Activated naive CD8-positive, alpha-beta T cell treated with anti-CD3 and anti-CD28 coated beads, Interleukin-2, amount 10 ng/mL, durations not matched to agents 7 days and 5 days (primary cell): ENCODE results near the gene PPDPF. TPM values are rescaled to one million over a fixed set of nuclear protein-coding genes. Genes with fewer than 3 reads are reported as not detected.
"Not testable (repeated sequence)": the region's sequence is repeated elsewhere in the genome, so short reads cannot be mapped to it uniquely, and the experiment has no call there.

Experiments
- ATAC-seq: fragments of 150-1000 bp; cut with Tn5 transposase; one replicate; pipeline ENCODE4 v1.10.0; 2021; ENCODE audit warnings: low read depth, moderate library complexity
- POLR2A ChIA-PET: fragments of 350-600 bp; sonication (Branson Sonifier 250); formaldehyde crosslinking; loops from one replicate; lab custom pipeline; 2021; ENCODE audit warnings: antibody characterized with exemption; lab: Charles Lee
- DNase-seq: peaks from one replicate; pipeline ENCODE4 v3.0.0; 2021
- H3K27ac Mint-ChIP-seq: one replicate; pipeline ENCODE4 v1.8.0; 2022; ENCODE audit warnings: mild to moderate bottlenecking, mixed read lengths
- H3K27me3 Mint-ChIP-seq: one replicate; pipeline ENCODE4 v1.8.0; 2022; ENCODE audit warnings: mild to moderate bottlenecking, moderate library complexity, mixed read lengths
- H3K36me3 Mint-ChIP-seq: one replicate; pipeline ENCODE4 v1.8.0; 2021; ENCODE audit warnings: mild to moderate bottlenecking, mixed read lengths
- H3K4me1 Mint-ChIP-seq: one replicate; pipeline ENCODE4 v1.8.0; 2021; ENCODE audit warnings: mixed read lengths
- H3K4me3 Mint-ChIP-seq: one replicate; pipeline ENCODE4 v1.8.0; 2022; ENCODE audit warnings: mild to moderate bottlenecking, moderate library complexity, mixed read lengths
- H3K9me3 Mint-ChIP-seq: one replicate; pipeline ENCODE4 v1.8.0; 2021; ENCODE audit warnings: mixed read lengths
- total RNA-seq, 2 experiments: library from RNA; stranded (reverse); gene quantifications; one replicate each; pipeline ENCODE4 v1.2.3, GENCODE V29; 2021

Gene PPDPF
- total RNA-seq, 2 experiments from 2014 or later: 242 to 248 TPM

GRCh38 chr20:63513207-63513606, 7.4 kb upstream of the PPDPF start:
- ATAC-seq (no peak), DNase-seq (no peak)
- peaks cover 2% of the 10 kb centered on the region for H3K36me3 Mint-ChIP-seq
- H3K27ac Mint-ChIP-seq: no peak overlapping the region
- peaks cover 55% of the 10 kb centered on the region for H3K27me3 Mint-ChIP-seq
- H3K4me3 Mint-ChIP-seq: no peak overlapping the region
- peaks cover 3% of the 10 kb centered on the region for H3K4me1 Mint-ChIP-seq
- POLR2A ChIA-PET: no interaction called here
- peaks cover 7% of the 10 kb centered on the region for H3K9me3 Mint-ChIP-seq

- ATAC-seq, DNase-seq, H3K4me1 Mint-ChIP-seq, H3K27ac Mint-ChIP-seq, H3K9me3 Mint-ChIP-seq, H3K4me3 Mint-ChIP-seq, POLR2A ChIA-PET, H3K36me3 Mint-ChIP-seq: not testable (repeated sequence)
- H3K27me3 Mint-ChIP-seq: peaks cover 46% of the 10 kb centered on the region
Observed at GRCh38 chr20:63514520-63514919, 6.0 kb upstream of the PPDPF start.

- H3K9me3 Mint-ChIP-seq: peaks cover 6% of the 10 kb centered on the region
- H3K27ac Mint-ChIP-seq: no peak overlapping the region
- H3K4me1 Mint-ChIP-seq: peaks cover 5% of the 10 kb centered on the region
- H3K27me3 Mint-ChIP-seq: peaks cover 22% of the 10 kb centered on the region
- POLR2A ChIA-PET: no interaction called here
- no peak overlapping the region for H3K4me3 Mint-ChIP-seq
- no peak for DNase-seq
- H3K36me3 Mint-ChIP-seq: peaks cover 9% of the 10 kb centered on the region
- no peak for ATAC-seq
Observed at GRCh38 chr20:63517376-63518309, 2.9 kb upstream of the PPDPF start.

DNA sequence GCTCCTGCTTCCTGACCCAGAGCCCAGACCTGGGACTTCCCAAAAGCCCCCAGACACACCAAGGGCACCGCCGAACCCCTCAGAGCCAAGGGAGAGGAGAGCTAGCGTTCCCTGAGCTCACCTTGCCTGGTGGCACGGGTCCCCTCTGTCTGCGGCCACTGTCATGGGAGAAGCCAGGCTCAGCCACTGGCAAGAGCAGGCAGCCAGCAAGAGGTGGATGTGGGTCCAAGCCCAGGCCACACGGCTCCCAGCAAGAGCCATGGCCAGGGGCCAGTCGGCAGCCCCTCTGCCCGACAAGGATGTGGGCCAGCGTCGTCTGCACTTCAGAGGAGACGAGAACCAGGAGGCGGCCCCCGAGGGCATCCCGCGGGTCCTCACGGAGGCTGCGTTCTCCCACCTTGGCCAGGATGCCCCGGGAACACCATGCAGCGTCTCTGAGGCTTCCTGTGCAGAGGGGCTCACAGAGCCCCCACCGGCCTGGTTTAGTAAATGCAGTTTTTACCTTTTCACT, 2.2 kb upstream of the PPDPF start:
- H3K4me3 Mint-ChIP-seq: no peak overlapping the region
- ATAC-seq (no peak), DNase-seq (no peak)
- POLR2A ChIA-PET: no interaction called here
- peaks cover 16% of the 10 kb centered on the region for H3K36me3 Mint-ChIP-seq
- no peak overlapping the region for H3K27ac Mint-ChIP-seq
- peaks cover 15% of the 10 kb centered on the region for H3K27me3 Mint-ChIP-seq
- peaks cover 6% of the 10 kb centered on the region for H3K4me1 Mint-ChIP-seq
- H3K9me3 Mint-ChIP-seq: peaks cover 7% of the 10 kb centered on the region

DNA sequence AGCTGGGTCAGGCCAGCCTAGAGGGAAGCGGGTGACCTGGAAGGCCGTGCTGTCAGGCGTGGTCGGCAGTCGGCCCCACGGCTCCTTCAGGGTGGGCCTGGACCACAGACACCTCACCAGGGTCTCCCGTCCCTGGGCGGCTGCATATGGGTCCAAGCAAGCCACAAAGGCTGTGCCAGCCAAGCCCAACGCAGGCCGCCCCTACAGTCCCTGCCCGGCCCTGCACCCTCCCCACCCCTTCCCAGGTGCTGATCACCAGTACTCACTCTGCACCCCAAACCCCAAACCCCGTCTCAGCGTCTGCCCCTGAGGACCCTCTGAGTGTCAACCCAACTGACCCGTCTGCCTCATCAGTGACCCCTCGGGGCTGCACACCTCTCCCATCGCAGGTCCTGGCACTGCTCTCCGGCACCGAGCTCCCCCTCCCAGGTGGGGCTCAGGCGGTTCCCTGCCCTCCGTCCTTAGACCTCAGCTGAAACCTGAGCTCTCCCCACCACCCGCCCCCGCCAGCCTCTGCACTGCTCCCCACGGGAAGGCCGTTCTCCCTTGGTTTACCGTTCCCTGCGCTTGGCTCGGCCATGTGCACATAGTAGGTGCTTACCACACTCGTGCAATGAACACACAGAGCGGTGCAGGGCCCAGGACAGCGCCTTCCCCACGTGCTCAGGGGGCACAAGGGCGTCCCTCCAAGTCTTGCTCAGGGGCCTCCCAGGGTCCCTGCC, 1.5 kb upstream of the PPDPF start:
- ATAC-seq: no peak
- Mint-ChIP-seq H3K4me1 (peaks cover 9% of the 10 kb centered on the region), H3K9me3 (peaks cover 11% of the 10 kb centered on the region), H3K27me3 (peaks cover 13% of the 10 kb centered on the region), H3K36me3 (peaks cover 22% of the 10 kb centered on the region), H3K27ac (peak overlapping the region; percentile 75), H3K4me3 (peak overlapping the region; percentile 74)
- POLR2A ChIA-PET: interaction anchor here (2.5 to 7.3 kb wide), 2 partner anchors 17 to 122 kb away, joined by 20 to 88 read pairs; partner anchors contain the start of gene PTK6
- peak; percentile 34 for DNase-seq

GRCh38 chr20:63519668-63520503, 679 bp upstream of the PPDPF start:
- peaks cover 11% of the 10 kb centered on the region for H3K4me1 Mint-ChIP-seq
- peaks cover 9% of the 10 kb centered on the region for H3K9me3 Mint-ChIP-seq
- peaks cover 9% of the 10 kb centered on the region for H3K27me3 Mint-ChIP-seq
- DNase-seq (peak; percentile 85), ATAC-seq (peak; percentile 68)
- H3K4me3 Mint-ChIP-seq: peak overlapping the region; percentile 74
- POLR2A ChIA-PET: interaction anchor here (1.0 to 7.3 kb wide), 18 partner anchors 10 to 896 kb away, joined by 3 to 88 read pairs (median 5); partner anchors contain the start of genes ARFRP1, GMEB2, HELZ2 and PRPF6
- H3K36me3 Mint-ChIP-seq: peaks cover 24% of the 10 kb centered on the region
- H3K27ac Mint-ChIP-seq: peak overlapping the region; percentile 75

DNA sequence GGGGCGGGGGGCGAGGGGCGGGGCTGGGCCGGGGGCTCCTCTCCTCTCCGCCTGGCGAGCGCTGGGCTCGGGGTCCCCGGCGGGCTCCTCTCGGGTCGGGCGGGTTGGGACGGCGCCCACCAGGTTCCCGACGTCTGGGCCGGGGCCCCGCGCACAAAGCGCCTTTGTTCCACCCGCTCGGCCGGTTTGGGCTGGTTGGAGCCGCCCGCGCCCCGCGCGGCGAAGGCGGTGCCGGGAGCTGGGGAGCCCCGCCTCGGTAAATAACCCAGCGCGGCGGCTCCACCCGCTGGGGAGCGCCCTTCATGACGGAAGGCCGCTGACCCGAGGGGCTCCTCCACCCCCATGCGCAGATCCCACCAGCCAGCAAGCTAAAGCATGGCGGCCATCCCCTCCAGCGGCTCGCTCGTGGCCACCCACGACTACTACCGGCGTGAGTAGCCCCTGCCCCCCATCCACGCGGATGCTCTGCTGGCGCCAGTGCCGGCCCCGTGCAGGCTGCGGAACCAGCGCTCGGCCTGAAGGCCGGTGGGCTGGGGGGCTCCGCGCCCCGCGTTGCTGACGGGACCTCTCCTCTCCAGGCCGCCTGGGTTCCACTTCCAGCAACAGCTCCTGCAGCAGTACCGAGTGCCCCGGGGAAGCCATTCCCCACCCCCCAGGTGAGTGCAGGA, 503 bp downstream of the PPDPF start:
- Mint-ChIP-seq H3K4me3 (peak overlapping the region; percentile 79), H3K4me1 (peaks cover 9% of the 10 kb centered on the region), H3K27me3 (peaks cover 5% of the 10 kb centered on the region), H3K36me3 (peaks cover 22% of the 10 kb centered on the region), H3K9me3 (peaks cover 6% of the 10 kb centered on the region), H3K27ac (peak overlapping the region; percentile 61)
- peak; percentile 85 for DNase-seq
- POLR2A ChIA-PET: interaction anchor here (0.6 to 7.3 kb wide), 40 partner anchors 8 to 897 kb away, joined by 3 to 88 read pairs (median 4); partner anchors contain the start of genes ARFRP1, DNAJC5, GMEB2 and HELZ2
- peak; percentile 59 for ATAC-seq

DNA sequence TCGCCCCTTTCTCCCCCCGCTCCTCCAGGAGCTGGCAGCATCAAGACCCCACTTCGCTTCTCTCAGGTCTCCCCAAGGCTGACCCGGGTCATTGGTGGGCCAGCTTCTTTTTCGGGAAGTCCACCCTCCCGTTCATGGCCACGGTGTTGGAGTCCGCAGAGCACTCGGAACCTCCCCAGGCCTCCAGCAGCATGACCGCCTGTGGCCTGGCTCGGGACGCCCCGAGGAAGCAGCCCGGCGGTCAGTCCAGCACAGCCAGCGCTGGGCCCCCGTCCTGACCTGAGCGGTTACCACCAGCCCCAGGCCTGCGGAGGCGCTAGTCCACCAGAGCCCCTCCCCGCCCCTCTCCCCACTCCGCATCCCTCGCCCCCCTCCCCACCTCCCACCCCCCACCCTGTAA, 1.0 kb downstream of the PPDPF start:
- Mint-ChIP-seq H3K9me3 (peaks cover 6% of the 10 kb centered on the region), H3K36me3 (peaks cover 22% of the 10 kb centered on the region)
- POLR2A ChIA-PET: interaction anchor here (0.6 to 7.3 kb wide), 36 partner anchors 8 to 562 kb away, joined by 3 to 88 read pairs (median 4); partner anchors contain the start of genes ARFRP1, DNAJC5, GMEB2 and HELZ2

DNA sequence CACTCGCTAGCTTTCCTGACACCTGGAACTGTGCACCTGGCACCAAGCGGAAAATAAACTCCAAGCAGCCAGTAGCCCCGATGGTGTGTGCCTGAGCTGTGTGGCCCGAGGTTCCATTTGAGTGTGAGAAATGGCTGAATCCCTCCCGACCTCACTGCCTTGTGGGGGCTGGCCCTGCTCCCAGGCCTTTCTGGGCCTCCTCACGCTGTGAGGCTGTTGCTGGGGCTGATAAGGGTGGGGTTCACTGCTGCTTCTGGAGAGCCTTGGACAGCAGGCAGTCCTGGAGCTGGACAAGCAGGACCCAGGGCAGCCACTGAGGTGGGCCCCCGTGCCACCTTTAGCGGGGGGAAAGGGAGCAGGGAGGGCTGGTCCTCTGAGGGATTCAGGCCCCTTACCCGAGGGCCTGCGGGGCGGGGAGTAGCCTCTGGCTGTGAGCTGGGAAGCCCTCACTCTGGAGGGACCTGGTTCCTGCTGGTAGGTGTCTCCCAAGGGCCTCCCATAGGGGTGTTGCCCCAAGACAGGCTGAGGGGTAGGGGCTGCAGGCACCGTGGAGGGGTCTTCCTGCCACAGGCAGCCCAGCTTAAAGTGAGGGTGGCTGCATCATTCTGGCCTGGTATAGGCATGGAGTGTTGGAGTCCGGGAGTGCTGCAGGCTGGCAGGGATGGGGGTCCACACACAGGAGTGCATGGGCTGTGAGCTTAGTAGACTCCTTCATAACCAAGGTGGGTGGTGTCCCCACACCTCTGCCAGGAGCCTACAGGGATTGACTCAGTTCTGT, 1.7 kb downstream of the PPDPF start:
- peaks cover 22% of the 10 kb centered on the region for H3K36me3 Mint-ChIP-seq

More for the DNA sequence above, 1.0 kb downstream of the PPDPF start:
- DNase-seq (no peak), ATAC-seq (no peak)
- H3K27me3 Mint-ChIP-seq: peaks cover 5% of the 10 kb centered on the region
- peak overlapping the region; percentile 61 for H3K27ac Mint-ChIP-seq
- H3K4me1 Mint-ChIP-seq: peaks cover 9% of the 10 kb centered on the region
- peak overlapping the region; percentile 79 for H3K4me3 Mint-ChIP-seq

GRCh38 chr20:63522981-63523611, 2.5 kb downstream of the PPDPF start:
- Mint-ChIP-seq H3K27ac (no peak overlapping the region), H3K4me1 (peaks cover 9% of the 10 kb centered on the region), H3K4me3 (no peak overlapping the region), H3K27me3 (peaks cover 2% of the 10 kb centered on the region), H3K36me3 (peaks cover 22% of the 10 kb centered on the region), H3K9me3 (peaks cover 6% of the 10 kb centered on the region)
- ATAC-seq: no peak
- no peak for DNase-seq
- POLR2A ChIA-PET: interaction anchor here (7.3 kb wide), 1 partner anchor 13 kb away, joined by 88 read pairs; the partner anchor contains the start of gene PTK6

More for the DNA sequence above, 1.7 kb downstream of the PPDPF start:
- POLR2A ChIA-PET: interaction anchor here (1.1 to 7.3 kb wide), 3 partner anchors 14 to 113 kb away, joined by 3 to 88 read pairs (median 4); partner anchors contain the start of gene PTK6
- Mint-ChIP-seq H3K9me3 (peaks cover 6% of the 10 kb centered on the region), H3K27me3 (peaks cover 3% of the 10 kb centered on the region), H3K4me3 (peak overlapping the region; percentile 58), H3K27ac (peak overlapping the region; percentile 52), H3K4me1 (peaks cover 9% of the 10 kb centered on the region)
- DNase-seq (no peak), ATAC-seq (no peak)

DNA sequence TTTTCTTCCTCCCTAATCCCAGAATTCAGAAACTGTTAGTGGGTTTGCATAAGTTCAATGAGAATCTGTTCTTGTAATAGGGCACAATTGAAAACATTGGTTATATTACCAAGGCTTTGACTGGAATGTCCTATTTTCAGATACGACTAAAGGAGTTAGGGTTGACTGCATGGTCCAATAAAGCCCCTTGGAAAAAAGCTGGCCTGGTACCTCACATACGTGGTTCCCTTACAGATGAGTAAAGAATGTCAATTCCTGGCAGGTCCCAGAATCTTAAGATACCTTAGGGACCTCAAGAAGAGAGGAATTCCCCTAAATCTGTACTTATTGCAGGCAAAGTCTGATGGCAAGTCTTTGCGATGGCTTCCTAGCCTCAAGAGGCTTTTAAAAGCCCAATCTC, 4.6 kb downstream of the PPDPF start:
- Mint-ChIP-seq H3K4me1 (peaks cover 9% of the 10 kb centered on the region), H3K36me3 (peaks cover 22% of the 10 kb centered on the region), H3K27me3 (no peaks in the 10 kb centered on the region), H3K9me3 (peaks cover 6% of the 10 kb centered on the region), H3K4me3 (no peak overlapping the region), H3K27ac (no peak overlapping the region)
- POLR2A ChIA-PET: interaction anchor here (0.6 to 7.3 kb wide), 3 partner anchors 11 to 28 kb away, joined by 3 to 88 read pairs (median 4); partner anchors contain the start of gene PTK6
- no peak for ATAC-seq
- DNase-seq: no peak
